Embryonic facial prominence (tissue), 1 donor: ENCODE results near the gene NPEPL1.

ENCODE experiments used
- DNase-seq: peaks from one replicate; pipeline ENCODE4 v3.0.0-alpha.2; 2016; ENCODE audit errors: extremely low spot score

The NPEPL1 gene

GRCh38 chr20:58700121-58700821 lies 7.7 kb downstream of the NPEPL1 start:
- DNase-seq = no peak

GRCh38 chr20:58700823-58701222 lies 8.2 kb downstream of the NPEPL1 start:
- no peak for DNase-seq

- no peak for DNase-seq
Observed at GRCh38 chr20:58701431-58702160, 9.0 kb downstream of the NPEPL1 start.

GRCh38 chr20:58702161-58702510 lies 9.5 kb downstream of the NPEPL1 start:
- DNase-seq = no peak

- no peak for DNase-seq
Observed at GRCh38 chr20:58702859-58703648, 10.5 kb downstream of the NPEPL1 start.

GRCh38 chr20:58703765-58704371 lies 11.3 kb downstream of the NPEPL1 start:
- DNase-seq = no peak

GRCh38 chr20:58705208-58705926 lies 12.8 kb downstream of the NPEPL1 start:
- DNase-seq = no peak

GRCh38 chr20:58706150-58706892 lies 13.7 kb downstream of the NPEPL1 start:
- DNase-seq = no peak

- DNase-seq = no peak
Observed at GRCh38 chr20:58706975-58707681, 14.5 kb downstream of the NPEPL1 start.

GRCh38 chr20:58707770-58708169 lies 15.2 kb downstream of the NPEPL1 start:
- DNase-seq = no peak

- no peak for DNase-seq
Observed at GRCh38 chr20:58708246-58708931, 15.8 kb downstream of the NPEPL1 start.

GRCh38 chr20:58709013-58709702 lies 16.6 kb downstream of the NPEPL1 start:
- no peak for DNase-seq

GRCh38 chr20:58709703-58710039 lies 17.1 kb downstream of the NPEPL1 start:
- DNase-seq = no peak

GRCh38 chr20:58710481-58711265 lies 18.1 kb downstream of the NPEPL1 start:
- no peak for DNase-seq

GRCh38 chr20:58711266-58712051 lies 18.9 kb downstream of the NPEPL1 start:
- DNase-seq = no peak

GRCh38 chr20:58712151-58712791 lies 19.7 kb downstream of the NPEPL1 start:
- no peak for DNase-seq
